Activated CD4-positive, alpha-beta T cell treated with anti-CD3 and anti-CD28 coated beads for 24 hours (primary cell): ENCODE measurements around the gene UST.

ENCODE experiments used
- DNase-seq, 2 donors: peaks; one replicate each; pipeline ENCODE4 v3.0.0-alpha.2; 2020; ENCODE audit warnings: low read depth in 2 of 2

Gene UST

GRCh38 chr6:148803979-148804378 is 57.1 kb downstream of the UST start:
- DNase-seq, result no peak

GRCh38 chr6:148805777-148806176 is 58.9 kb downstream of the UST start:
- DNase-seq, result no peak

GRCh38 chr6:148807784-148808183 is 61.0 kb downstream of the UST start:
- DNase-seq, result no peak

GRCh38 chr6:148808786-148809304 is 62.0 kb downstream of the UST start:
- no peak for DNase-seq

GRCh38 chr6:148811459-148811858 is 64.6 kb downstream of the UST start:
- DNase-seq, result no peak

- no peak for DNase-seq
These were observed 67.4 kb downstream of the UST start for GRCh38 chr6:148814082-148814790.

- DNase-seq, result no peak
These were observed 68.0 kb downstream of the UST start for GRCh38 chr6:148814869-148815268.

- no peak for DNase-seq
These were observed 69.3 kb downstream of the UST start for GRCh38 chr6:148816117-148816516.

GRCh38 chr6:148817689-148818088 is 70.9 kb downstream of the UST start:
- no peak for DNase-seq

- no peak for DNase-seq
These were observed 72.2 kb downstream of the UST start for GRCh38 chr6:148818939-148819575.

GRCh38 chr6:148819852-148820251 is 73.0 kb downstream of the UST start:
- DNase-seq, result no peak

GRCh38 chr6:148822819-148823218 is 76.0 kb downstream of the UST start:
- DNase-seq, result no peak

GRCh38 chr6:148824291-148824690 is 77.5 kb downstream of the UST start:
- DNase-seq, result no peak

- DNase-seq, result no peak
These were observed 78.1 kb downstream of the UST start for GRCh38 chr6:148824960-148825359.

- no peak for DNase-seq
These were observed 78.7 kb downstream of the UST start for GRCh38 chr6:148825492-148825891.

- no peak for DNase-seq
These were observed 80.7 kb downstream of the UST start for GRCh38 chr6:148827416-148828045.

- no peak for DNase-seq
These were observed 81.2 kb downstream of the UST start for GRCh38 chr6:148828047-148828446.

- no peak for DNase-seq
These were observed 82.7 kb downstream of the UST start for GRCh38 chr6:148829415-148830101.

- no peak for DNase-seq
These were observed 83.8 kb downstream of the UST start for GRCh38 chr6:148830614-148831013.

- DNase-seq, result no peak
These were observed 84.2 kb downstream of the UST start for GRCh38 chr6:148831064-148831463.

- no peak for DNase-seq
These were observed 84.7 kb downstream of the UST start for GRCh38 chr6:148831531-148831930.

- DNase-seq, result peak in 1 of 2 donors; percentile 7
These were observed 89.2 kb downstream of the UST start for GRCh38 chr6:148835920-148836441.
